ENCODE data around the gene POPDC3.

- TF ChIP-seq SIN3A (IDR thresholded peaks at IDR 0.05; ENCODE audit: borderline replicate concordance, insufficient read depth, low read length), result no peak
- no peak for TF ChIP-seq POLR2AphosphoS5 (IDR thresholded peaks at IDR 0.05; ENCODE audit: low read depth, low read length)
These were observed 18.4 kb downstream of the POPDC3 start for GRCh38 chr6:105161421-105161820.
